Prostate gland (tissue), 2 donors: ENCODE results near the gene HPN.
"Not testable (repeated sequence)": the region's sequence is repeated elsewhere in the genome, so short reads cannot be mapped to it uniquely, and the experiment has no call there.

Source experiments
- POLR2A ChIP-seq: fragments of 450-650 bp; IDR thresholded peaks from one replicate; pipeline ENCODE4 v1.6.1; 2016; ENCODE audit warnings: antibody characterized with exemption, mild to moderate bottlenecking
- TF ChIP-seq, protein P1 (sequence below), 4 experiments: fragments of 200-600 bp in 2 of 4; fragments of 450-650 bp in 2 of 4; sonication (generic) in 2 of 4; IDR thresholded peaks; 1 replicate in 3 of 4; 2 replicates in 1 of 4; pipeline ENCODE4 v1.5.1; 2016 to 2019; ENCODE audit warnings: antibody characterized with exemption in 4 of 4, mild to moderate bottlenecking in 2 of 4, moderate library complexity in 2 of 4

GRCh38 chr19:35051268-35051667 lies 9.7 kb downstream of the HPN start:
- TF ChIP-seq, protein P1, sequence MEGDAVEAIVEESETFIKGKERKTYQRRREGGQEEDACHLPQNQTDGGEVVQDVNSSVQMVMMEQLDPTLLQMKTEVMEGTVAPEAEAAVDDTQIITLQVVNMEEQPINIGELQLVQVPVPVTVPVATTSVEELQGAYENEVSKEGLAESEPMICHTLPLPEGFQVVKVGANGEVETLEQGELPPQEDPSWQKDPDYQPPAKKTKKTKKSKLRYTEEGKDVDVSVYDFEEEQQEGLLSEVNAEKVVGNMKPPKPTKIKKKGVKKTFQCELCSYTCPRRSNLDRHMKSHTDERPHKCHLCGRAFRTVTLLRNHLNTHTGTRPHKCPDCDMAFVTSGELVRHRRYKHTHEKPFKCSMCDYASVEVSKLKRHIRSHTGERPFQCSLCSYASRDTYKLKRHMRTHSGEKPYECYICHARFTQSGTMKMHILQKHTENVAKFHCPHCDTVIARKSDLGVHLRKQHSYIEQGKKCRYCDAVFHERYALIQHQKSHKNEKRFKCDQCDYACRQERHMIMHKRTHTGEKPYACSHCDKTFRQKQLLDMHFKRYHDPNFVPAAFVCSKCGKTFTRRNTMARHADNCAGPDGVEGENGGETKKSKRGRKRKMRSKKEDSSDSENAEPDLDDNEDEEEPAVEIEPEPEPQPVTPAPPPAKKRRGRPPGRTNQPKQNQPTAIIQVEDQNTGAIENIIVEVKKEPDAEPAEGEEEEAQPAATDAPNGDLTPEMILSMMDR (IDR thresholded peaks at IDR 0.05): not testable (repeated sequence)
- not testable (repeated sequence) for TF ChIP-seq POLR2A
